Stimulated activated CD4-positive, alpha-beta T cell treated with anti-CD3 and anti-CD28 coated beads, Interleukin-15, amount 100 ng/mL, for 1 hour (primary cell): Measurements from ENCODE around the gene SYT7.

ENCODE experiments used
- DNase-seq, 2 donors: peaks; one replicate each; pipeline ENCODE4 v3.0.0-alpha.2; 2020; ENCODE audit warnings: low read depth in 1 of 2, low spot score in 1 of 2

Gene SYT7

GRCh38 chr11:61503135-61503770 lies 77.6 kb downstream of the SYT7 start:
- no peak for DNase-seq

- DNase-seq, result no peak
Measured at GRCh38 chr11:61502522-61502921, 78.4 kb downstream of the SYT7 start.

- DNase-seq, result no peak
Measured at GRCh38 chr11:61499816-61500491, 80.9 kb downstream of the SYT7 start.

- no peak for DNase-seq
Measured at GRCh38 chr11:61498767-61499341, 82.0 kb downstream of the SYT7 start.

- DNase-seq, result no peak
Measured at GRCh38 chr11:61497876-61498275, 83.0 kb downstream of the SYT7 start.

GRCh38 chr11:61497473-61497872 lies 83.4 kb downstream of the SYT7 start:
- no peak for DNase-seq

GRCh38 chr11:61496602-61497400 lies 84.1 kb downstream of the SYT7 start:
- no peak for DNase-seq

GRCh38 chr11:61495801-61496601 lies 84.9 kb downstream of the SYT7 start:
- DNase-seq, result no peak

GRCh38 chr11:61494381-61494961 lies 86.4 kb downstream of the SYT7 start:
- no peak for DNase-seq

- no peak for DNase-seq
Measured at GRCh38 chr11:61491736-61492395, 89.0 kb downstream of the SYT7 start.

- no peak for DNase-seq
Measured at GRCh38 chr11:61489833-61490721, 90.8 kb downstream of the SYT7 start.

- no peak for DNase-seq
Measured at GRCh38 chr11:61488651-61489291, 92.1 kb downstream of the SYT7 start.

GRCh38 chr11:61487342-61488025 lies 93.4 kb downstream of the SYT7 start:
- DNase-seq, result no peak

GRCh38 chr11:61486779-61487178 lies 94.1 kb downstream of the SYT7 start:
- no peak for DNase-seq

- no peak for DNase-seq
Measured at GRCh38 chr11:61486011-61486620, 94.8 kb downstream of the SYT7 start.

- DNase-seq, result no peak
Measured at GRCh38 chr11:61485080-61485479, 95.8 kb downstream of the SYT7 start.

- no peak for DNase-seq
Measured at GRCh38 chr11:61484541-61484940, 96.3 kb downstream of the SYT7 start.

GRCh38 chr11:61482513-61482912 lies 98.4 kb downstream of the SYT7 start:
- no peak for DNase-seq
